Nephron (organoid): ENCODE results near the gene AIG1.
"Not testable (repeated sequence)": the region's sequence is repeated elsewhere in the genome, so short reads cannot be mapped to it uniquely, and the experiment has no call there.

Source experiments
- H3K27ac Mint-ChIP-seq, 3 experiments: 2 replicates each; pipeline ENCODE4 v1.8.0; 2020; ENCODE audit warnings: mixed read lengths in 3 of 3, mild to moderate bottlenecking in 2 of 3, moderate library complexity in 1 of 3
- H3K27me3 Mint-ChIP-seq: 2 replicates; pipeline ENCODE4 v1.8.0; 2021; ENCODE audit warnings: low read depth, mild to moderate bottlenecking, moderate library complexity, mixed read lengths
- H3K36me3 Mint-ChIP-seq: 2 replicates; pipeline ENCODE4 v1.8.0; 2020; ENCODE audit warnings: low read depth, mixed read lengths
- H3K4me1 Mint-ChIP-seq: 2 replicates; pipeline ENCODE4 v1.8.0; 2020; ENCODE audit warnings: mixed read lengths
- H3K4me3 Mint-ChIP-seq, 3 experiments: 2 replicates each; pipeline ENCODE4 v1.8.0; 2020; ENCODE audit warnings: mild to moderate bottlenecking in 3 of 3, mixed read lengths in 3 of 3, moderate library complexity in 2 of 3
- H3K9me3 Mint-ChIP-seq: 2 replicates; pipeline ENCODE4 v1.8.0; 2020; ENCODE audit warnings: mixed read lengths
- TF ChIP-seq, protein P1 (sequence below), 3 experiments: fragments of 200-600 bp; sonication (generic); IDR thresholded peaks; one replicate each; pipeline ENCODE4 v1.5.0; 2021; ENCODE audit warnings: antibody characterized with exemption in 3 of 3; ENCODE audit not compliant: unreplicated experiment in 3 of 3

The AIG1 gene

DNA sequence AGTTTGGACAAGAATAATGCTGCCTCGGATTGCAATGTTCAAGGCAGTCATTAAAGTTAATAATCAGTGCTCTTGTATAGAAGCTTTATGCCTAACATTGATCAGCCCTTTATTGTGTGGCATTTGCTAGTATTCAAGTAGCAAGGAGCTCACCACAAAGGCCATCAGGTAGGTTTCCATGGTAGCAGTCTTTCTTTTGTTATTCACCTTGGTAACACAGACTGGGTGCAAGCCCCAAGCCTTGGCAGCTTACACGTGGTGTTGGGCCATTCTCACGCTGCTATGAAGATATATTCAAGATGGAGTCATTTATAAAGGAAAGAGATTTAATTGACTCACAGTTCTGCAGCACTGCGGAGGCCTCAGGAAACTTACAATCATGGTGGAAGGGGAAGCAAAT, 240.5 kb downstream of the AIG1 start:
- Mint-ChIP-seq H3K9me3 (peaks cover 7% of the 10 kb centered on the region), H3K36me3 (peaks cover 5% of the 10 kb centered on the region)
- TF ChIP-seq, protein P1, sequence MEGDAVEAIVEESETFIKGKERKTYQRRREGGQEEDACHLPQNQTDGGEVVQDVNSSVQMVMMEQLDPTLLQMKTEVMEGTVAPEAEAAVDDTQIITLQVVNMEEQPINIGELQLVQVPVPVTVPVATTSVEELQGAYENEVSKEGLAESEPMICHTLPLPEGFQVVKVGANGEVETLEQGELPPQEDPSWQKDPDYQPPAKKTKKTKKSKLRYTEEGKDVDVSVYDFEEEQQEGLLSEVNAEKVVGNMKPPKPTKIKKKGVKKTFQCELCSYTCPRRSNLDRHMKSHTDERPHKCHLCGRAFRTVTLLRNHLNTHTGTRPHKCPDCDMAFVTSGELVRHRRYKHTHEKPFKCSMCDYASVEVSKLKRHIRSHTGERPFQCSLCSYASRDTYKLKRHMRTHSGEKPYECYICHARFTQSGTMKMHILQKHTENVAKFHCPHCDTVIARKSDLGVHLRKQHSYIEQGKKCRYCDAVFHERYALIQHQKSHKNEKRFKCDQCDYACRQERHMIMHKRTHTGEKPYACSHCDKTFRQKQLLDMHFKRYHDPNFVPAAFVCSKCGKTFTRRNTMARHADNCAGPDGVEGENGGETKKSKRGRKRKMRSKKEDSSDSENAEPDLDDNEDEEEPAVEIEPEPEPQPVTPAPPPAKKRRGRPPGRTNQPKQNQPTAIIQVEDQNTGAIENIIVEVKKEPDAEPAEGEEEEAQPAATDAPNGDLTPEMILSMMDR (IDR thresholded peaks at IDR 0.05; ENCODE audit: unreplicated experiment in 3 of 3), result no peak

GRCh38 chr6:143307760-143308159, 247.1 kb downstream of the AIG1 start:
- H3K27me3 Mint-ChIP-seq, H3K27ac Mint-ChIP-seq, H3K4me3 Mint-ChIP-seq, H3K36me3 Mint-ChIP-seq, H3K4me1 Mint-ChIP-seq: not testable (repeated sequence)
- H3K9me3 Mint-ChIP-seq, result peaks cover 19% of the 10 kb centered on the region

More for the DNA sequence above, 240.5 kb downstream of the AIG1 start:
- Mint-ChIP-seq H3K4me3 (no peak overlapping the region), H3K4me1 (no peaks in the 10 kb centered on the region), H3K27ac (no peak overlapping the region), H3K27me3 (no peaks in the 10 kb centered on the region)

DNA sequence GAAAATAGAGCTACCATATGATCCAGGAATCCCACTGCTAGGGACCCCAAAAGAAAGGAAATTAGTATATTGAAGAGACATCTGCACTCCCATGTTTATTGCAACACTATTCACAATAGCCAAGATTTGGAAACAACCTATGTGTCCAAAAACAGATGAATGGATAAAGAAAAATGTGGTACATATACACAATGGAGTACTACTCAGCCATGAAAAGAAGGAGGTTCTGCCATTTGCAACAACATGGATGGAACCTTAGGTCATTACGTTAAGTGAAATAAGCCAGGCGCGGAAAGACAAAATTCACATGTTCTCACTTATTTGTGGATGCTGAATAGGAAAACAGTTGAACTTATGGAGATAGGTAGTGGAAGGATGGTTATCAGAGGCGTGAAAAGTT, 252.5 kb downstream of the AIG1 start:
- H3K4me3 Mint-ChIP-seq, result no peak overlapping the region
- H3K4me1 Mint-ChIP-seq, result no peaks in the 10 kb centered on the region
- peaks cover 46% of the 10 kb centered on the region for H3K9me3 Mint-ChIP-seq
- H3K36me3 Mint-ChIP-seq, result peaks cover 5% of the 10 kb centered on the region
- H3K27ac Mint-ChIP-seq, result no peak overlapping the region
- no peaks in the 10 kb centered on the region for H3K27me3 Mint-ChIP-seq
- TF ChIP-seq, protein P1 (IDR thresholded peaks at IDR 0.05; ENCODE audit: unreplicated experiment in 3 of 3), result no peak

DNA sequence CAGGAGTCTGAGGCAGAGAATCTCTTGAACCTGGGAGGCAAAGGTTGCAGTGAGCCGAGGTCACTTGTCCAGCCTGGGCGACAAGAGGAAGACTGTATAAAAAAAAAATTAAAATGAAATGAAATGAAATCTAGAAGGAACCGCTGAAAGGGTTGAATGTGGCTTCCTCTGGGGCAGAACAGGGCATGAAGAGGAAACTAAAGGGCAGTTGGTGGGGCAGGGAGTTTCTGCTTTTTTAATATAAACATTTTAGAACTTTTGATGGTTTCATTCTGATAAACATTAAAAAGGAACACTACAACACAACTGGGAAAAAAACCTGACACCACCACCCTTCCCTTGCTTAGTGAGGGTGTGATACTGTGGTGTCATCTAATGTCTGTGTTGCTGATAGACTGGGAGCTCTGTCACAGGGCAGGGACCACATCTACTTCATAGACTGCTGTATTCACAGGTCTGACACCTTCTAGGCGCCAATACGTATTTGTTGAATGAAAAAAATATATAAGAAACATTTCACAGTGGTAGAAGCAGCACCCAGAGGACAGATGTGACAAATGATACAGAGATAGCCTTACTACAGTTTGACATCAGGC, 260.9 kb downstream of the AIG1 start:
- Mint-ChIP-seq H3K27me3 (no peaks in the 10 kb centered on the region), H3K4me1 (no peaks in the 10 kb centered on the region), H3K9me3 (peaks cover 23% of the 10 kb centered on the region), H3K4me3 (no peak overlapping the region), H3K27ac (no peak overlapping the region), H3K36me3 (no peaks in the 10 kb centered on the region)
- TF ChIP-seq, protein P1 (IDR thresholded peaks at IDR 0.05; ENCODE audit: unreplicated experiment in 3 of 3), result no peak

GRCh38 chr6:143322386-143322785, 261.7 kb downstream of the AIG1 start:
- Mint-ChIP-seq H3K27ac (no peak overlapping the region), H3K9me3 (peaks cover 15% of the 10 kb centered on the region), H3K4me1 (no peaks in the 10 kb centered on the region)

GRCh38 chr6:143323729-143324470, 263.2 kb downstream of the AIG1 start:
- Mint-ChIP-seq H3K4me3 (no peak overlapping the region), H3K27ac (peak overlapping the region in 1 of 3 experiments; percentile 26), H3K36me3 (no peaks in the 10 kb centered on the region), H3K4me1 (no peaks in the 10 kb centered on the region), H3K27me3 (no peaks in the 10 kb centered on the region), H3K9me3 (peaks cover 5% of the 10 kb centered on the region)
- TF ChIP-seq, protein P1 (IDR thresholded peaks at IDR 0.05; ENCODE audit: unreplicated experiment in 3 of 3), result no peak

More at GRCh38 chr6:143322386-143322785, 261.7 kb downstream of the AIG1 start:
- H3K36me3 Mint-ChIP-seq, result no peaks in the 10 kb centered on the region
- no peak overlapping the region for H3K4me3 Mint-ChIP-seq
- TF ChIP-seq, protein P1 (IDR thresholded peaks at IDR 0.05; ENCODE audit: unreplicated experiment in 3 of 3), result no peak
- no peaks in the 10 kb centered on the region for H3K27me3 Mint-ChIP-seq
